Body of pancreas (tissue), 4 donors: ENCODE data around the gene ZSCAN20. TPM values are rescaled to one million over a fixed set of nuclear protein-coding genes. Genes with fewer than 3 reads are reported as not detected.

ENCODE experiments used
- ATAC-seq: fragments of 150-250 bp; one replicate; pipeline ENCODE4 v1.9.1; 2016
- DNase-seq, 4 donors: peaks; one replicate each; pipeline ENCODE4 v3.0.0-alpha.2; 2019
- H3K27ac ChIP-seq, 4 donors: fragments of 200-600 bp; sonication (generic); 1 replicate in 3 of 4; 2 replicates in 1 of 4; pipeline versions ENCODE4 v1.5.1 to v1.6.1; 2016 to 2019; ENCODE audit warnings: mild to moderate bottlenecking in 1 of 4, mixed read lengths in 1 of 4, moderate library complexity in 1 of 4
- H3K27me3 ChIP-seq, 2 donors: fragments of 200-600 bp; sonication (generic); one replicate each; pipeline ENCODE4 v1.6.0; 2016; ENCODE audit warnings: mild to moderate bottlenecking in 1 of 2
- H3K36me3 ChIP-seq, 2 donors: fragments of 200-600 bp; sonication (generic); replicated peaks in 1 of 2; 2 replicates each; pipeline ENCODE4 v1.5.1; 2016; ENCODE audit warnings: low read depth in 2 of 2; ENCODE audit not compliant: insufficient read depth in 1 of 2
- H3K4me1 ChIP-seq: fragments of 200-600 bp; sonication (generic); one replicate; pipeline ENCODE4 v1.6.0; 2016
- H3K4me3 ChIP-seq, 2 donors: fragments of 200-600 bp; sonication (generic); 1 replicate in 1 of 2; 2 replicates in 1 of 2; pipeline ENCODE4 v1.5.1; 2016 to 2019
- H3K9me3 ChIP-seq, 3 donors: fragments of 200-600 bp; sonication (generic); 1 replicate in 2 of 3; 2 replicates in 1 of 3; pipeline ENCODE4 v1.5.1; 2016
- POLR2A ChIP-seq, 3 donors: fragments of 450-650 bp; IDR thresholded peaks; one replicate each; pipeline ENCODE4 v1.6.1; 2016; ENCODE audit warnings: antibody characterized with exemption in 3 of 3, mild to moderate bottlenecking in 2 of 3
- WGBS, 2 donors: methylation state at CpG; one replicate each; pipeline ENCODE4 v1.1.5; 2017; 5-methylcytosine and 5-hydroxymethylcytosine counted together
- intact Hi-C: fragments of 100-400 bp; cut with DNase I; formaldehyde crosslinking; loops from one replicate; pipeline ENCODE4 v1.15.1; 2023
- total RNA-seq, 2 donors: library from RNA; depleted of rRNA; stranded (reverse); fragments of >200 nt; gene quantifications; one replicate each; pipeline ENCODE4 v1.1.0, GENCODE V29; 2016
- TF ChIP-seq, protein P1 (sequence below), 7 experiments: fragments of 450-650 bp in 4 of 7; fragments of 200-600 bp in 3 of 7; sonication (generic) in 3 of 7; IDR thresholded peaks; one replicate each; pipeline ENCODE4 v1.5.1; 2016 to 2019; ENCODE audit warnings: antibody characterized with exemption in 7 of 7

The ZSCAN20 gene
- total RNA-seq, 2 donors from 2014 or later, result 3.0 to 3.6 TPM

DNA sequence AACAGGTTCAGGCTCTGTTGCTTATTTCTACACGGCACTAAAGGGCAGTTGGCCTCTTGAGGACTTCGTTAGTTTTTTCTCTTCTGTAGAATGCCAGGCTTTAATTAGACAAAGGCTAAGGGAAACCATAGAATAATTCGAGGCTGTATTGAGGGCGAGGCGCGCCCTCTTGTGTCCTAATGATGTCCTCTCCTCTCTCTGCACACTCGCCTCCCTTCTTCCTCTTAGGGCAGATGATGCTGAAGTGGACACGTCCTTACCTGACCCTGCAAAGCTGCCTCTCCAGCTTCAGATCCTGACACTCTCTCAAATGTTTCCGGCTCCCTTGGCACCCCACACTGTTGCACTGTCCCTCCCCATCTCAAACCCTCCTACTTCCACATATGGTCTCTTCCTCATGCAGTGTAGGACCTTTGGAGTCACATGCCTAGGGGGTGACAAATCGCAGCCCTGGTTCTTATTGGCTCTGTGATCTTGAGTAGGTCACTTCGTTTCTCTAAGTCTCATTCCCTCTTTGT lies 1.9 kb upstream of the ZSCAN20 start:
- intact Hi-C loops, result loop anchor here (10.0 kb wide), 1 partner anchor 144 kb away; no protein-coding TSS in a partner anchor
- H3K36me3 ChIP-seq, result no peaks in the 10 kb centered on the region
- no peaks in the 10 kb centered on the region for H3K9me3 ChIP-seq
- no peak overlapping the region for H3K4me3 ChIP-seq
- H3K27me3 ChIP-seq, result no peaks in the 10 kb centered on the region
- peak; percentile 73 to 85 (median 80) for DNase-seq
- peaks cover 23% of the 10 kb centered on the region for H3K4me1 ChIP-seq
- peak; percentile 59 for ATAC-seq
- TF ChIP-seq, protein P1, sequence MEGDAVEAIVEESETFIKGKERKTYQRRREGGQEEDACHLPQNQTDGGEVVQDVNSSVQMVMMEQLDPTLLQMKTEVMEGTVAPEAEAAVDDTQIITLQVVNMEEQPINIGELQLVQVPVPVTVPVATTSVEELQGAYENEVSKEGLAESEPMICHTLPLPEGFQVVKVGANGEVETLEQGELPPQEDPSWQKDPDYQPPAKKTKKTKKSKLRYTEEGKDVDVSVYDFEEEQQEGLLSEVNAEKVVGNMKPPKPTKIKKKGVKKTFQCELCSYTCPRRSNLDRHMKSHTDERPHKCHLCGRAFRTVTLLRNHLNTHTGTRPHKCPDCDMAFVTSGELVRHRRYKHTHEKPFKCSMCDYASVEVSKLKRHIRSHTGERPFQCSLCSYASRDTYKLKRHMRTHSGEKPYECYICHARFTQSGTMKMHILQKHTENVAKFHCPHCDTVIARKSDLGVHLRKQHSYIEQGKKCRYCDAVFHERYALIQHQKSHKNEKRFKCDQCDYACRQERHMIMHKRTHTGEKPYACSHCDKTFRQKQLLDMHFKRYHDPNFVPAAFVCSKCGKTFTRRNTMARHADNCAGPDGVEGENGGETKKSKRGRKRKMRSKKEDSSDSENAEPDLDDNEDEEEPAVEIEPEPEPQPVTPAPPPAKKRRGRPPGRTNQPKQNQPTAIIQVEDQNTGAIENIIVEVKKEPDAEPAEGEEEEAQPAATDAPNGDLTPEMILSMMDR (IDR thresholded peaks at IDR 0.05), result peak; percentile 64 to 85 (median 83)
- no peak for TF ChIP-seq POLR2A (IDR thresholded peaks at IDR 0.05)
- H3K27ac ChIP-seq, result no peak overlapping the region
- WGBS, 2 donors, result 2 to 4% methylated on average over 11 of the region's 11 CpGs

DNA sequence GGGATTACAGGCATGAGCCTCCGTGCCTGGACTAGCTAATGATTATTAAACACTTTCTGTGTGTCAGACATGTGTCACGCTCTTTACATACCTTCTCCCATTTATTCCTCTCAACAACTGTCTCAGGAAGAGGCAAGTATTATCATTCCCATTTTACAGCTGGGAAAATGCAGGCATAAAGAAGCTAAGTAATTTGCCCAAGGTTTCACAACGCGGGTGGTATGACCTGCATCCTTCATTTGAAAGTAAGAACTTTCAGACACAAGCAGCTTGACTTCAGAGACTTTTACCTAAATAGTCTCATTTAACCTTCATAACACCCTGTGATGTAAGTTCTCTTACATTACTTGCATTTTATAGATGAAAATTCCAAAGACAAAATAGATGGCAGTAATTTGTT lies 1.0 kb upstream of the ZSCAN20 start:
- no peaks in the 10 kb centered on the region for H3K27me3 ChIP-seq
- ATAC-seq, result no peak
- TF ChIP-seq, protein P1 (IDR thresholded peaks at IDR 0.05), result no peak
- TF ChIP-seq POLR2A (IDR thresholded peaks at IDR 0.05), result no peak
- no peak for DNase-seq
- peak overlapping the region in 1 of 4 donors; percentile 10 for H3K27ac ChIP-seq
- H3K4me3 ChIP-seq, result no peak overlapping the region
- no peaks in the 10 kb centered on the region for H3K36me3 ChIP-seq
- H3K4me1 ChIP-seq, result peaks cover 23% of the 10 kb centered on the region
- intact Hi-C loops, result loop anchor here (10.0 kb wide), 1 partner anchor 143 kb away; no protein-coding TSS in a partner anchor
- no peaks in the 10 kb centered on the region for H3K9me3 ChIP-seq
- WGBS, 2 donors, result 65 to 76% methylated on average over 4 of the region's 4 CpGs

DNA sequence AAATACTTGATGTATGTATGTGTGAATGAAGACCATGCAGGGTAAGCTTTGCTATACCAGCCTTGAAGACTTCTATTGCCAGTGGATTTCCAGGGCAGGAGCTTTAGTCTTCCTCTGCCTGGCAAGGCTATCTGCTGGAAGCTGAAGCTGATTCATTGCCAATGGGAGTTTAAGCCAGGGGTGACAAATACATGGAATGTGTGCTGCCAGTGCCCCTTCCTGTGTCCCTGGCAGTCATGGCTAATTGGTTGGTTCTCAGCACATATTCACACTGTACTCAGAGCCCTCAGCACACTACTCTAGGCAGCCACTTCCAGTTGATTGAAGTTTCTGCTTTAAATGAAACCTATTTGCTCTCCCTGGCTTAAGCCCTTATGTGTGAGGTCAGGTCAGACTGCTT lies 1.5 kb downstream of the ZSCAN20 start:
- TF ChIP-seq POLR2A (IDR thresholded peaks at IDR 0.05), result no peak
- TF ChIP-seq, protein P1 (IDR thresholded peaks at IDR 0.05), result no peak
- no peaks in the 10 kb centered on the region for H3K36me3 ChIP-seq
- DNase-seq (peak in 1 of 4 donors; percentile 27), ATAC-seq (no peak)
- intact Hi-C loops, result loop anchor here (10.0 kb wide), 1 partner anchor 141 kb away; no protein-coding TSS in a partner anchor
- peaks cover 23% of the 10 kb centered on the region for H3K4me1 ChIP-seq
- H3K4me3 ChIP-seq, result no peak overlapping the region
- no peaks in the 10 kb centered on the region for H3K9me3 ChIP-seq
- H3K27me3 ChIP-seq, result no peaks in the 10 kb centered on the region
- no peak overlapping the region for H3K27ac ChIP-seq

GRCh38 chr1:33477451-33477850 lies 5.0 kb downstream of the ZSCAN20 start:
- Histone ChIP-seq H3K4me1 (peaks cover 14% of the 10 kb centered on the region), H3K27me3 (no peaks in the 10 kb centered on the region), H3K36me3 (no peaks in the 10 kb centered on the region), H3K9me3 (no peaks in the 10 kb centered on the region), H3K4me3 (no peak overlapping the region), H3K27ac (no peak overlapping the region)
- intact Hi-C loops, result loop anchor here (10.0 kb wide), 1 partner anchor 137 kb away; no protein-coding TSS in a partner anchor
- WGBS, 2 donors, result 75% methylated on average over 4 of the region's 4 CpGs
- DNase-seq (no peak), ATAC-seq (no peak)
- TF ChIP-seq, protein P1 (IDR thresholded peaks at IDR 0.05), result no peak
- TF ChIP-seq POLR2A (IDR thresholded peaks at IDR 0.05), result no peak

GRCh38 chr1:33482412-33482811 lies 10.0 kb downstream of the ZSCAN20 start:
- Histone ChIP-seq H3K9me3 (no peaks in the 10 kb centered on the region), H3K4me3 (no peak overlapping the region), H3K36me3 (no peaks in the 10 kb centered on the region), H3K4me1 (no peaks in the 10 kb centered on the region), H3K27ac (no peak overlapping the region), H3K27me3 (no peaks in the 10 kb centered on the region)
- 91 to 96% methylated on average over 2 of the region's 2 CpGs for whole genome bisulfite sequencing, 2 donors
- no peak for DNase-seq
- TF ChIP-seq, protein P1 (IDR thresholded peaks at IDR 0.05), result no peak
- no peak for TF ChIP-seq POLR2A (IDR thresholded peaks at IDR 0.05)
- no peak for ATAC-seq
- intact Hi-C loops, result no loop called here
